Measurements from ENCODE around the gene ADGRG3.
A peak's percentile ranks its signal among the peaks of the same experiment; 100 is the strongest.

The ADGRG3 gene

DNA sequence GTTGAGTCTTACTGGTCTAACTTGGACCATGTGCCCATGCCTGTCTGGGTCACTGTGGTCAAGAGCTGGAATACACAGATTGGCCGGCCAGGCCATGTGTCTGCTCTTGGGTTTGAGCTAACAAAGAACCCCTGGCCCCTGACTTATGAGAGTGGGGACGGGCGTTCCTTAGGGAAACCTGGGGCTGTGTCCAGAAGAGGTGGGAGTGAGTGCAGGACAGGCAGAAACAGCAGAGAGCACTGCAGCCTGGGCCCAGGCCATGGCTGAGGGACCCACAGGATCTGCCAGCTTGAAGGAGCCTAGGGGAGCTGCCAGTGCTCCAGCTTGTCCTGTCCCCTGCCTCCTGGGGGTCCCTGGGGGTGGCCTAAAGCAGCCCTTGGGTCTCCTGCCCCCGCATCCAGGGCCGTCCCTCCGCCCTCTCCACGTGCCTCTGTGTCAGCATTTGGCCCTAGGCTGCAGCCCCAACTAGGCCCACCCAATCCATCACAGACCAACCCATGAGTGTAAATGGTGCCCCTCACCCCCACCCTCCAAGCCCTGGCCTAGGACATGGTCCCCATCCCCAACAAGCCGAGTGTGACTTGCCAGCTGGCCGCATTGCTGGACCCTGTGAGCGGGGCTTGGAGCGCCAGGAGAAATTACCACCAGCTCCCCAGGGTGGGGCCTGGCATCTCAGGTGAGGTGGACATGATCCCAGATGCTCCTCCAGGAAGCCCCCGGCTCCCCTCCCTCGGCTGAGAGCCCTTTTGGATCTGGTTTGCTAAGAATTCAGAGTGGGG is 14.0 kb downstream of the ADGRG3 start:
- DNase-seq (ENCODE audit: low spot score) = no peak

DNA sequence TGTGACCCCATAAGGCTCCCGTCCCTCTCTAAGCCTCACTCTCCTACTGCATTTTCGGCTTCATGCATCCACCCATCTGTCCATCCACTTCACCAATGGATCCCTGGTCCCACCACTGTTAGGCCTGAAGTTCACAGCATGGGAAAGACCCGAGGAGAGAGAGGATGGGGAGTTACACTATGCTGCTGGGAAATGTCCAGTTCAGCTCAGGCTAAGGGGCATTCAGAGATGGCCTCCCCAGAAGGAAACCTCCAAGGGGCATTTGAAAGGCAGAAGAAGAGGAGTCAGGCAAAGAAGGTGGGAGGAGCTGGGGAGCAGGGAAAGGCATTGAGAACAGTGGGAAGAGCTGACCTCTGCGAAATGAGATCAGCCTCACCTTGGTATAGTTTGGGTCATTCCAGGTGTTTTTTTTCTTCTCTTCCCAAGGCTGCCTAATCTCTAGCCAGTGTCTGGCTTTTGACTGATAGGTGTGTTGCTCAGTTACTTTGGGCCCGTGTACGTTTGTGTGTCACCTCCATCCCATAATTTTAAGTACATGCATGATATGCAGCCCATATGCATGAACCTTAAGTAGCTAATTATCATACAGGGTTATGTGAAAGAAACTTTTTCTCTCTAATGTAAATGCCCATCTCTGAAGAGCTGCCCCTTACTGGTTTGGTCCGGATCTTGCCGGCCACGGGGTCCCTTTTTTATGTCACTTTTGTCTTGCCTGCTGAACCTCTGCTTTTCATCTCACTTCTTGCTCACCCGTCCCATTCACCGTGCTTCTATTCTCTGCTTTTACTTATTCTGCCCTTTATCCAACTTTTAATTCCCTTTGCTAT is 14.9 kb downstream of the ADGRG3 start:
- no peak for DNase-seq (ENCODE audit: low spot score)

DNA sequence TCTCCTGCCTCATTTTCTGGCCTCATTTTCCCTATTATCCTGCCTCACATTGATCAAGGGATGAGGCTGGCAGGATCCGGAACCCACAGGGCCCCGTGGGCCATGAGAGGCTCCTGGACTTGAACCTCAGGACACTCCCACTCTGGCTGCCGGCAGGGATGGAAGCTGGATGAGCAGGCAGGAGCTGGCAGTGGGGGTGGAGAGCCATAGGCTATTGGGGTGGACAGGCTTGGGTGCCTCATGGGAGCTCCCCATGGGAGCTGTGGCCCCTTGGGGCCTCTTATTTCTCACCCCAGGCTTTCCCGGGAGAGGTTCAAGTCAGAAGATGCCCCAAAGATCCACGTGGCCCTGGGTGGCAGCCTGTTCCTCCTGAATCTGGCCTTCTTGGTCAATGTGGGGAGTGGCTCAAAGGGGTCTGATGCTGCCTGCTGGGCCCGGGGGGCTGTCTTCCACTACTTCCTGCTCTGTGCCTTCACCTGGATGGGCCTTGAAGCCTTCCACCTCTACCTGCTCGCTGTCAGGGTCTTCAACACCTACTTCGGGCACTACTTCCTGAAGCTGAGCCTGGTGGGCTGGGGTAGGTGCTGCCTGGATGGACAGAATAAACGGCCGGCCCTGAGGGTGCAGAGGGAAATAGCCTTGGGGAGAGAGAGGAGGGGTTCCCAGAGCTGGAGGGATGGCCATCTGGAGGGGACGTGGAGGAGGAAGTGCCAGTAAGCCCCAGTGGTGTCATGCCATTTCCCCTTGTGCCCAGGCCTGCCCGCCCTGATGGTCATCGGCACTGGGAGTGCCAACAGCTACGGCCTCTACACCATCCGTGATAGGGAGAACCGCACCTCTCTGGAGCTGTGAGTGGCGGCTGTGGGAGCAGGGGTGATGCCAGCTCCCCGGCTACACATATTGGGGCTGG is 15.8 kb downstream of the ADGRG3 start:
- no peak for DNase-seq (ENCODE audit: low spot score)

DNA sequence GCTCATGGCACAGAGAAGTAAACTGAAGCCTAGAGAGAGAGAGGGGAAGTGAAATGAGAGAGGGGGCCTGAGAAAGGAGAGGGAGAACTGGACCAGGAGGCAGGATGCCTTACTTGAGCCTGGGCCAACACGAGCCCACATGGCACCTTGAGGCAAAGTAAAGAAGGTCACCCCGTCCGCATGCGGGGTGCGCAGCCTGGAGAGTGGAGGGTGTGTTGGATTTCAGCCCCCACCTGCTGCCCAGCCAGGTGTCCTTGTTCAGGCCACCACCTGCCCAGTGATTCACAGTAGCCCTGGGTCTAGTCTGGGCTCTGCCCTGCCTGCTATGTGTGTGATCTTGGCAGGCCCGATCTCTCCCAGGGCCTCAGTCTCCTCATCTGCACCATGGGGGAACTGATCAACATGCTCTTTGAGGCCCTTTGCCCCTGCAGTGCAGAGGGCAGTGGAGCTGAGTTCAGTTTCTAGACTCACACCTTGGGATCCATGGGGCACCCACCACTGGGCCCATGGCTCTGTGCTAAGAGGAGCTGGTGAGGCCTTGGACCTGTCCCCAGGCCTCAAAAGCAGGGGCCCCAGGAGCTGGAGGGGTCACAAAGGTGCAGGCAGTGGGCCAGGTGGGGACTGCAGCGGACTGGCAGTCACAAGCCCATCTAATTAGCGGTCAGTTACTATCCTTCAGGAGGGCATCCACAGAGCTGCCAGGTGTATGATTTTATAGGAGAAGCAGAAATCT is 16.7 kb downstream of the ADGRG3 start:
- DNase-seq (ENCODE audit: low spot score) = no peak

DNA sequence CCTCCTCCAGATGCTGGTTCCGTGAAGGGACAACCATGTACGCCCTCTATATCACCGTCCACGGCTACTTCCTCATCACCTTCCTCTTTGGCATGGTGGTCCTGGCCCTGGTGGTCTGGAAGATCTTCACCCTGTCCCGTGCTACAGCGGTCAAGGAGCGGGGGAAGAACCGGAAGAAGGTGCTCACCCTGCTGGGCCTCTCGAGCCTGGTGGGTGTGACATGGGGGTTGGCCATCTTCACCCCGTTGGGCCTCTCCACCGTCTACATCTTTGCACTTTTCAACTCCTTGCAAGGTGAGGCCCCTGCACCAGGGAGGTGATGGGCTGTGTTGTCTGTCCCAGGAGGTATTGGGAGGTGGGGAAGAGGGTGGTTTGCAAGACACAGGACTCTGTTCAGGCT is 17.5 kb downstream of the ADGRG3 start:
- DNase-seq (ENCODE audit: low spot score) = no peak

DNA sequence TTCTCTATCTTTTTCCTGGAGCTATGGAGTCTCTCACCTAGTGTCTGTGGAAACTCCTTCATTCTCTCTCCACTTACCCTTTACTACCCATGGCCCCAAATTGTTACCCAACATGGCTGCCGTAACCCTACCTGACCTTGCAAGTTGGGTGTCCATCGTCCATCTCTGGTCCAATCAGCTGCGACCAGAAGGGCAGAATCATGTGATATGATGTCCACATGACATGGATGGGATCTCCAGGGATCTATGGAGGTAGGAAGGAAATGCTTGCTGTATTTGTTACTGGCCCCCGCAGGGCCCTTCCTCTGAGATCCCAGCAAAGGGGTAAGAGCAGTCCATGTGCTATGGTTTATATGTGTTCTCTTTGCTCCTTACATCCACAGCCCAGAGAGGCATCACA is 18.5 kb downstream of the ADGRG3 start:
- no peak for DNase-seq (ENCODE audit: low spot score)

DNA sequence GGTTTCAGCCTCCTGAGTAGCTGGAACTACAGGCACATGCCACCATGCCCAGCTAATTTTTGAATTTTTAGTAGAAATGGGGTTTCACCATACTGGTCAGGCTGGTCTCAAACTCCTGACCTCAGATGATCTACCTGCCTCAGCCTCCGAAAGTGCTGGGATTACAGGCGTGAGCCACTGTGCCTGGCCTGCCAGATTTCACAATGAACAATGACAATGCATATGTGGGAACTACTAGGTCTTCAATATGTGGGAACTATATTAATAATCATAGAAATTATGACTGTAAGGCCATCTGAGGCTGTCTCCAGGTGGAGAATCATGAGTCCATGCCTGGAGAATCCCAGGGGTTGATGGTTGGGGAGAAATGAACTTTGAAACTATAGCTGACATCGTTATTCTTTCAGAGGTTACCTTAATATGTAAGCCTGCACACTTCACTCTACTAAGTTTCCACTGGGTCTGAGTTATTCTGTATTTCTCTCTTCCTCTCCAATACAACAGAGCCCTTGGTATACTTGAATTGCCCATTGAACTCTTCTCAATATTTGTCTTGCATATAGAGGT is 19.3 kb downstream of the ADGRG3 start:
- DNase-seq (ENCODE audit: low spot score) = no peak

DNA sequence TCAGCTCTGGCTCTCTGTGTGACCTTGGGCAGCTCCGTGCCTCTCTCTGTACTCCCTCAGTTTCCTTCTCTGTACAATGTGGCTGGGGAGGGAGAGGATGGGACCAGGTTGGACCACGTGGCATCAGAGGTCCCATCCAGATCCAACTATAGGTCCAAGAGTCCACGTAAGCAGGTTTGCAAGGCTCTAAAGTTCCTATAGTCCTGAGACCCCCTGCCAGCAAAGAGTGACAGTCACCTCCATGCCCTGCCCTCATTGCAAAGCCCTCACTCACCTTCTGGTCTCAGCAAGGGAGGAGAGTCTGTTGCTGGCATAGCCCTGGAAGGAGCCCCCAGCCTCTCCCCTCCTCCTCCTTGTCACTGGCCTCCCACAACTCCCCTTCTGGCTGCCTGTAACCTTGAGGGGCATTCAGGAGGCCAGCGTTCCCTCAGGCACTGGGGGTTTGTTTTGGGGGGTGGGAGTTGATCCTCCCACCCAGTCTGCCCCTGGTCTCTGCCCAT is 20.4 kb downstream of the ADGRG3 start:
- DNase-seq (ENCODE audit: low spot score) = no peak

DNA sequence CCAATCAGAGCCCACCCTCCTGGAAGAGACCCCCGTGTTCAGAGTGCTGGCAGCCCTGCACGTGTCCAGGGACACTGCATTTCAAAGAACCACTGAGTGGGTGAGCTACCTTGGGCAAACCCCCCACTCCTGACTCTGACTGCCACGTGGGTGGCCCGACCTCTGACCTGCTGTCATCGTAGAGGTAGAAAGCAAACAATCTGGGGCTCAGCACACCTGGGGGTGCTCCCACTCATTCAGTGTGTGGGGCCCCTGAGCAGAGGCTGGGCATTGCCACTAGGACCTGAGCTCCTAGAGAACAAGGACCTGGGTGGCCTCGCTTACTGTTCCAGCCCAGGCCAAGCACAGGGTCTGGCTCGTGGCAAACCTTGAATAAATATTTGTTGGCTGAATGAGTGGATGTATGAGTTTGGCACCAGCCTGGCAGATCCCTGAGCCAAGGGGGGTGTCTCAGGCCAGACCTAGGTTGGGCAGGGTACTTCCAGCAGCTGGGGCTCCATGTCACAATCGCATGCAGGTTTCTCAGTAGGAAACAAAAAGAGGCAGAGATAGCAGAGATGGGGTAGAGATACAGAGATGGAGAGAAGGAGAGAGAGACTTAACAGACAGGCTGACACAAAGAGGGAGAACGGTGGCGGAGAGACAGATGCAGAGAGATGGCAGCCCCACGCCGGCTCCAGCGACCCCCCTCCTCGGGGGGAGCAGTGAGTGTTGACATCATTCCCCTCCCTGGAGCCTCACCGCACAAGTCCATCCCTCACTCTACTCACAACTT is 21.1 kb downstream of the ADGRG3 start:
- DNase-seq (ENCODE audit: low spot score) = no peak

DNA sequence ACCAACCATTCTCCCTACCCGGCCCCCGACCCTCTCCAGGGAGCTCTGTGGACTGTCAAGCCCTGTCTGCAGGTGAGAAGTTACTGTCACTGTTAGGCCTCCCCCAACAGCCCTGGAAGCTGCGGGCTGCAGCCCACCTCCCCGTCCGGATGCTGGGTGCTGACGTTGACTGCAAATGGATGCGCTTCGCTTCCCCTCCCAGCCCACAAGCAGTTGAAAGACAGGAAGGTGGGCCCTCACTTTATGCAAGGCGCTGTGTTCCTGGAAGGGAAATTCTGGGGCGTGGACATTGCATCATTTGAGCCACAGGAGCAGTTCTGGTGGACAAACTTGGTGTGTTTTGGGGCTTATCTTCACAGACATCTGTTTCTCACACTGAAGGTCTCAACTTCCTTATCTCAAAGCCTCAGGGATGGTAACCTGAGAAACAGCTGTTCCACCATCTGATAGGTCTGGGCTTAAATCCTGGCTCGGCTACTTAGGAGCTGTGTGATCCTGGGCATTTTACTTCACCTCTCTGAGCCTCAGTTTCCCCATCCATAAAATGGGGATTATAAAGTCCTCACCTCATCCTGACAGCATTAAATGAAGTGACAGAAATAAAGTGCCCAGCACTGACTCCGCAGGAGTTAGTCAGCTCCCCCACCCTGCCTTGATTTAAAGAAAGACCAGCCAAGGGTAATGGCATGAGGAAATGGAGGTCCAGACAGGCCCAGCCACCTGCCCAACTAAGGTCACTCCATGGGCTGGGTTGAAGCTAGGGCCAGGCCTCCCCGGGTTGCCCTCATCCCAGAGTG is 21.9 kb downstream of the ADGRG3 start:
- DNase-seq (ENCODE audit: low spot score) = peak; percentile 19

DNA sequence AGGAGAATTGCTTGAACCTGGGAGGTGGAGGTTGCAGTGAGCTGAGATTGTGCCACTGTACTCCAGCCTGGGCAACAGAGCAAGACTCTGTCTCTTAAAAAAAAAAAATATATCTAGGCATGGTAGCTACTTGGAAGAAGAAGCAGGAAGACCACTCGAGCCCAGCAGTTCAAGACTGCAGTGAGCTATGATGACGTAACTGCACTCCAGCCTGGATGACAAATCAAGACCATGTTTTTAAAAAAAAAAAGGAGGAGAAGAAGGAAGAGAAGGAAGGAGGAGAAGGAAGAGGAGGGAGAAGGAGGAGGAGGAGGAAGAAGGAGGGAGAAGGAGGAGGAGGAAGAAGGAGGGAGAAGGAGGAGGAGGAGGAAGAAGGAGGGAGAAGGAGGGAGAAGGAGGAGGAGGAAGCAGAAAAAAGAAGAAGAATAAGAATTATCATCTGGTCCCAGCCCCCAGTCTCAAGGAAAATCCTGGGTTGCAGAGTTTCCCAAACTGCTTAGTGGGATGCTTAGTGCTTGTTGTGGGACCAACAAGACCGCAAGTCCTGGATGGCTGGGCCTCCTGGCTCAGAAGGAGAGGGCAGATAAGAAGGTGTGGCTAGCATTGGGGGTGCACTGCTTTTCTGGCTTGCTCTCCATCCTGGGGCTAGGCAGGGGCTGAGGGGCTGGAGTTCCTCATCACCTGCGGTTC is 22.8 kb downstream of the ADGRG3 start:
- DNase-seq (ENCODE audit: low spot score) = no peak

DNA sequence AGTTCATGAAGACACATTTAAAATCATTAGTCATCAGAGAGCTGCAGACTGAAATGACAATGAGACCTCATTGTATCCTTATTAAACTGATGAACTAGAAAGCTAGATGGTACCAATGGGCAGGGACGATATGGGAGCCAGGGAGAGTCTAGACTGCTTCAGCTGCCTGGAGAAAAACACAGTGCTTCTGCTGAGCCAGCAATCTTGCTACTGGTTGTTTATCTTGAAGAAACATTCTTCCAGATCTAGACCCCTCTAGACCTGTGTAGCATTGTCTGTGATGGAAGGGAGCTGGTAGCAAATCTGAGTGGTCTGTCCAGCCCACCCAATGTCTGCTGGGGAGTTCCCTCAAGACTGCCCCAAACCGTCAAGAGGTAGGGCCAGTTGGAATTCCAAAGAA is 24.5 kb downstream of the ADGRG3 start:
- no peak for DNase-seq (ENCODE audit: low spot score)

DNA sequence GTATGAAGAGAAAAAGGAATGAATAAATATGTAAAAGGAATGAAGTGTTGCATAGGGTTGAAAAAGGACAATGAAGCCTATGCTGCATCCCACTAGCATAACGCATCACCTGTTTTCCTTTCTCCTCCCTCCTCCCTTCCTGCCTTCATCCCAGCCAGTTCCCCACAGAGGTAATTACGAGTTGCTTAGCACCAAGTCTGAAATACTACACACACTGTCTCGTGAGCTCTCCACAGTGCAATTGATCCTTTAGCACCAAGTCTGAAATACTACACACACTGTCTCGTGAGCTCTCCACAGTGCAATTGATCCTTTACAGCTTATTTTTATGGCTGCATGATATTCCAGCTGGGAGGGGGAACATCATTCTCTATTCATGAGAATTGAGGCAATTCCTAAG is 25.4 kb downstream of the ADGRG3 start:
- DNase-seq (ENCODE audit: low spot score) = no peak

DNA sequence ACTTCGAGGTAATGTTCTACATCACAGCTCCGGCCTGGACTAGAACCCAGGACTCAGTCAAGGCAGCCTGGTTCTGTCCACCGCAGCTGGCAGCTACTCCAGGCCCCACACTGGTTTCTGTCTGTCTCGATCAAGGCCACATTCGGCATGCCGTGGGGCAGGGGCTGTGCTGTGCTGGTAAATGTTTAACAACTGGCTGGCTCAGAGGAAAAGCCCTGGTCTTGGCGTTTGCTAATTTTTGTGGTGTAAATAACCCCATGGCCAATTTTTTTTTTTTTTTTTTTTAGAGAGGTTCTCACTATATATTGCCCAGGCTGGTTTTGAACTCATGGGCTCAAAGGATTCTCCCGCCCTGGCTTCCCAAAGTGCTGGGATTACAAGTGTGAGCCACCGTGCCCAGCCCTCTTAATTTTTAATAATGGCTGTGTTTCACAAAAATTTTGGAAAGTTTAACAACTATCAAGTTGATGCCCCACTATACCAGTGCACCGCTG is 26.2 kb downstream of the ADGRG3 start:
- DNase-seq (ENCODE audit: low spot score) = no peak

DNA sequence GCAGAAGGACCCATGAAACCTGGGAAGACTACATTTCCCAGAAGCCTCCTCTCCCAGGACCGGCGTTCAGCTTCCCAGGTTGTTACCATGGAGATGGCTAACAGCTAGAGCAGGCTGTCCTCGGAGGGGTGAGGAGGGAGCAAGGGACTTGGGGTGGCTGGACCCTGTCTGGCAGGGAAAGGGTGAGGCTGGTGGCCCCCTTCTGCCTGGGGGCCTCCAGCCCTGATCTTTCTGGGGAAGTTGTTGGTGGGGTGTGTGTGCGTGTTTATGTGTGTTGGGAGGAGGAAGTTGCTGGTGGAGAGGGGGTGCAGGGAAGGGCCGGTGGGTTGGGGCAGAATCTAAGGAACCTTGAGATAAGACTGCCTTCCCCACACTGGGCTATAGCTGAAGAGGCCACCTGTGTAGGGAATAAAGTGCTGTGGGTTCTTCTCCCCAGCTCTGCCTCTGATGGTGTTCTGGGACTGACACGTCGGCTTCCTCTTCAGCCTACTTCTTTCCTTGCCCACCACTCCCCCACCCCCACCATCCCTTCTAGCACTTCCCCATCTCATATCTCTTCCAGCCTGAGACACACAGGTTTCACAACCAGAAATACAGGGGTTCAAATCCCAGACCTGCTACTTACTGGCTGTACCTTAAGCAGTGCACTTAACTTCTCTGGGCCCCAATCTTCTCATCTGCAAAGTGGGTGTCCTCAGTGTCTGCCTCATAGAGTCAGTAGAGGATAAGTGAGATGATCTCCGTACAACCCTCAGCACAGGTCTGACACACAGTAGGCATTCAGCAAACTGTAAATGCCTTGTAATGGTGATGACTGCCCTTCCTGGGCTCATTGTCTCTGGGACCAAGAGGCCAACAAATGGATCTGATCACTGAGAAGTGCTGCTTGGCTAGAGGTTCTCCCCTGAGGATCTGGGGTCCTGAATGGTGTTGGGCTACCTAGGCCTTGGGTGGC is 26.9 kb downstream of the ADGRG3 start, which contains the start of gene DRC7:
Gene DRC7 (plus strand): TSS at position 82 of the 955 bp plus-strand sequence. CDS start 3,144 bp downstream, outside the sequence.
- DNase-seq (ENCODE audit: low spot score) = peak; percentile 22

DNA sequence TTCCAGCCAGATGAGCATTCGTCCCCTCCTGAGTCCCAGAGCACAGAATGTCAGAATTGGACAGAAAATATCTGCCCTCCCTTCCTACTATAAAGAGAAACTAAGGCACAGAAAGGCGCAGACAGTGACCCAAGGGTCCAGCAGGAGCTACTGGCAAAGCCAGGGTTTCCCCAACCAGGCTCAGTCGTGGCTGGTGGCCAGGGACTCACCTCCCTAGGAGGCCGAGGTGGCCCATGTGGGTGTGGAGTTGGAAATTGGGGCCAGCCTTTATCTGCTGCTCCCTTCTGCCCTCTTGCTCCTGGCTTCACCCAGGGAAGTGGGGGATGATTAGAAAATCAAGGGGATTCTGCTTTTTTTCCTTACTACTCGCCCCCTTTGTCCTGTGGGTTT is 27.6 kb downstream of the ADGRG3 start:
- no peak for DNase-seq (ENCODE audit: low spot score)

DNA sequence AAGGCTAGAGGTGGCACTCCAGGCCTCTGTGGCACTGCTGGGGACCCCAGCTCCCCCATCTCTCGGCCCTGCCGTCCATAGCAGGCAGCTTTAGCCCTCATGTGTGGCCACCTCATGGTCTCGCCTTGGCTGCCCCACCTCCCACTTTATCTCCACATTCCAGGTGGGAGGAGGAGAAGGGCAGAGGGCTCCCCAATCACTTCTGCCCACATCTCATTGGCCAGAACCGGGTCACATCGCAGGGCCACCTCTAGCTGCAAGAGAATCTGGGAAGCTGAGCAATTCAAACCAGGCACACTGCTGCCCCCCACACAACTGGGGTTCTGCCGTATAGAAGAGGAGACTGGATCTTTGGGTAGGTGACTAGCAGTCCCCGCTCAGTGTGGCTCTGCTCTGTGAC is 28.1 kb downstream of the ADGRG3 start:
- no peak for DNase-seq (ENCODE audit: low spot score)

Data from CD4-positive, alpha-beta T cell treated with Interleukin-2 at 100 ng/mL for 4 hours (primary cell).